ENCODE results near the gene MMAB.

Gene MMAB

DNA sequence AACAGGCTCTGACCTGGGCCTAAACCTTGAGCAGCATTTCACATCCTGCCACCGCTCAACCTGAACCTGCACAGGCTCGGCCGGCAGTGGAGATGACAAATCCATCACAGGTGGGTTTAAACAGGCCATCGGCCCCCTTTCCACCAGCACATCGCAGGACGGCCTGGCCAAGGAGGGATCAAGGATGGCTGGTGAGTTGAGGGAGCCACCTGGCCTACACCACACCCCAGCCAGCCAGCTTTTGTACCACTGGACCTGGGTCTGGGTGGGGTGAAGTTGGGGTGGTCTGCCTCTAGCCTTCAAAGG is 14.2 kb downstream of the MMAB start:
- no peak for DNase-seq (ENCODE audit: low spot score)

DNA sequence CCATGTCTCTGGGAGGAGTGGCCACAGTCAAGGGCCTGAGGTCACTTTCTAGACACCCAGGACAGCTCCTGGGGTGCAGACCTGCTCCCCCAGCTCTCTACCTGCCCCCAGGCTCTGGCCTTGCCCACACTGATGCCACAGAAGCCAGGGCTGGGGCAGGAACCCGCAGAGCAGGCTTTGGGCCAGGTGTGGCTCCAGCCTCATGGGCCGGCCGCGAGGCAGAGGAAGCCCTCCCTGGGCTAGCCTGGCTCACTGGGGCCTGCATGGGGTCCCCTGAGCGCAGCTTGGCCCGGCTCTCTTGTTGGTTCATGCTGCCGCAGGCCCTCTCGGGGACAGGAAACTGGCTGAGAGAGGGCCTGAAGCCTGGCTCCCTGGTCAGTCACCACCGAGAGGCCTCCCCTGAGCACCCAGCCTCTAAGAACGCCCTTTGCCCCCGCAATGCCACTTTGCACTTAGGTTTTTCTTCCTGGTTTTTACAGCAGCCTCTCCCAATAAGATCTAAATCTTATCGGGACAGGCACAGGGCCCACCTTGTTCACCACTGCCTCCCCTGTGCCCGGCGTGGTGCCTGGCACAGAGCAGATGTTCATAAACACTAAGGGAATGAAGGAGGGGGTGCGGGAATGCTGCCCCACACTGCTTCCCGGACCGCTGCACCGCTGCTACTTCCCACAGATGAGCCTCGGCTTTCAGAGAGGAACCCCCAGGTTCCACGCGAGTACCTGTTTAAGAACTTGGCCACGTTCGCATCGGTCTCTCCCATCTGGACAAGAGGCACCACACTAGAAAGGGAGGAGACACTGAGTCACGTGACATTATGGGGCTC is 14.7 kb downstream of the MMAB start:
- no peak for DNase-seq (ENCODE audit: low spot score)

- no peak for DNase-seq (ENCODE audit: low spot score)
These were observed 15.5 kb downstream of the MMAB start for GRCh38 chr12:109557805-109558204.

DNA sequence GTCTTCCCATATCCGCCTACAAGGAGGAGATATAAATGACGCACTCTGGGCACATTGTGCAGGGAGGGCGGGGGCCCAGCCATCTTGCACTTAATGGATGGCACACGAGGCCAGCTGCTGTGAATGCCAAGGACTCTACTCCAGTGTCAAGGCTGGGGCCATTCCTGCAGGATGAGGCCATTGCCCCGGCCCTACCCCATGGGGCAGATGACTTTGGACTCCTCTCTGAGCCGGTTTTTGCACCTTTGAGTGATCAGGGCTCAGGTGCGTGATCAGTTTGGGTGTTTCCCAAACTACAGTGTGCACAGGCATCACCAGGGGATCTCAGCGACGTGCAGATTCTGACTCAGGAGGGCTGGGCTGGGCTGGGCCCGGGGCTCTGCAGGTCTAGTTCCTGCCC is 16.1 kb downstream of the MMAB start:
- DNase-seq (ENCODE audit: low spot score), result no peak

DNA sequence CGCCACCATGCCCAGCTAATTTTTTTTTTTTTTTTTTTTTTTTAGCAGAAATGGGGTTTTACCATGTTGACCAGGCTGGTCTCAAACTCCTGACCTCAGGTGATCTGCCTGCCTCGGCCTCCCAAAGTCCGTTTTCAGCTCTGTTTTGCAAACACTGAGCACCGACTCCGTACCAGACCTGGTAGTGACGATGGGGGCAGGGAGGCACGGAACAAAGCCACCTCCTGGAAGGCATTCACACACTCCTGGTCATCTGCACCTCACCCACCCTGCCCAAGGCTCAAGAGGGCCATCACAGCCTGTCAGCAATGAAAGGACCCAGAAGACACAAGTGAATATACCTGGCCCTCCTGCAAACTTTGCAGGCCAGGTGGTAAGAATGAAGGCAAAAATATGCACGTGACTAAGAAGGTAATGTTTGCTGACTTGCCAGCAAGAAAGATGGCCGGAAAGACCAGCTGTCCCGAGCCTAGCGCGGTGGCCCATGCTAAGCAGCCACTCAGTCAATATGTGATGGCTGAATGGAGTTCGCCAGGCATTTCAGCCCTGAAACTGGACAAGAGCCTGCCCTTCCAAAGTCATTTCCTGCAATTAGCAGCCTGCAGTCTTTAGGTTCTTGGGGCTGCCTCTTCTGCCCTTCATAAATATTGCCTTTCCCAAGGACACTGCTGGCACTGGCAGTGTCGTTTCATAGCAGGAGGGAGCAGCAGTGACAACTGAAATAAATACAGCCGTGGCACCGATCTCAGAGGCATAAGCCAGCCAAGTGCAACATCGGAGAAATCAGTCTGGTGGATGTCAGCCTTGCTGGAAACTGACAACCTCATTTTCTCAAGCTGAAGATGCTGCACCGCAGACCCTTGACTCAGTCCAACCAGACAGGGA is 17.6 kb downstream of the MMAB start:
- no peak for DNase-seq (ENCODE audit: low spot score)

DNA sequence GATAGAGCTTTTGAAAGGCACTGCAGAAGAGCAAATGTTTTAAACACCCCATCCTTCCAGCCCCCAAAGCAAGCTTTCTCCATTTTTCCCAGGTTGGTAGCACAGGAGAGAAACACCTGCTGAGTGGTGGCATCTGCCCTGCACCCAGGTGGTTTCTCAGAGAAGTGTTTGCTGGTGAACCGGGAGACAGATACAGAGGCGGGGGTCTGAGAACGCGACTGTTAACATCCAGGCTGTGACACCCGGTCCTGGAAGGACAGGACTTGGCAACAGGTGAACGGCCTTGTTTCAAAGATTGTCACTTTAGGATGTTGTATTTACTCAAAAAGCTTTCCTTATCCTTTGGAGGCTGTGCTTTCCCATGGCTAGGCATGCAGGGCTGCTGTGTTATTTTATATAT is 18.5 kb downstream of the MMAB start:
- no peak for DNase-seq (ENCODE audit: low spot score)

DNA sequence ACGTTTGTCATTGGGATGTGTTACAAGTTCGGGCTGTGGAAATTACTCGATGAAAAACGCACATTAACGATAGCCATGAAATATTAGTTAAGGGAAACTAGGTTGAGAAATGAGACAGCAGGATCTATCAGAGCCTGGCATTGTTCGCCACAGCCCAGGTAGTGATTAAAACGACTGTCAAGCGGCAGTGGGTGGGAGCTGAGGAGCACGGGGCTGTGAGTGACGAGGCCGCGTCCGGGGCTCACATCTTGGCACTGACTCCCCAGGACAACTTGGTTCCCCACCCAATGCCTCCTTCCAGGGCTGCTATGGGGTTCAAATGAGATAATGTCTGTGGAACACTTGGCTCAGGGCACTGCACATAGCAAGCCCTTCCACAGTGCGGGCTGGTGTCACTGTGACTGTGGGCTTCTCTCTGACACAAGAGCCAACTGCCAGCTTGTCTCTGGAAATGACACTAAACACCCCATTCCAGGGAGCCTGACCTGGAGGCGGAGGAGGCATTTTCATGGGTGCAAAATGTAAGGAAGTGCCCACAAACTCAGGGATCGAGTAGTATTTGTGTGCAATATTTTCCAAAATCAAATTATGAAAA is 19.3 kb downstream of the MMAB start:
- DNase-seq (ENCODE audit: low spot score), result no peak

GRCh38 chr12:109553483-109553882 is 19.8 kb downstream of the MMAB start:
- DNase-seq (ENCODE audit: low spot score), result no peak

DNA sequence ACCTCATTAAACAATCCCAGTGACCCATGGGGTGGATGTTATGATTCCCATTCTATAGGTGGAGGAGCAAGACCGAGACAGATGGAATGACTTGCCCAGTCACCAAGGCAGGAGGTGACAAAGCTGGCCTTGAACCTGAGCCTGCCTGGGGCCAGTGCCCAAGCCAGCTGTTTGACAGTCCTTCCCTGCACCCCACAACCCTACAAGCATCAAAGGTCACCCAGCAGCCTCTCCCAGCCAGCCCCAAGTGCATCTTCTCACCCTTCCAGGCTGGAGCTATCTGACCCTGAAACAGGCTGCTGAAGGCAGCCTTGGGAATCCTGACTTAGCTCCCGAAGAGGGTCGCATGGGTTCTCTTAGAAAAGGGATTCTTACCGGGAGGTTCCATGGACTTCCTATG is 20.3 kb downstream of the MMAB start:
- no peak for DNase-seq (ENCODE audit: low spot score)

DNA sequence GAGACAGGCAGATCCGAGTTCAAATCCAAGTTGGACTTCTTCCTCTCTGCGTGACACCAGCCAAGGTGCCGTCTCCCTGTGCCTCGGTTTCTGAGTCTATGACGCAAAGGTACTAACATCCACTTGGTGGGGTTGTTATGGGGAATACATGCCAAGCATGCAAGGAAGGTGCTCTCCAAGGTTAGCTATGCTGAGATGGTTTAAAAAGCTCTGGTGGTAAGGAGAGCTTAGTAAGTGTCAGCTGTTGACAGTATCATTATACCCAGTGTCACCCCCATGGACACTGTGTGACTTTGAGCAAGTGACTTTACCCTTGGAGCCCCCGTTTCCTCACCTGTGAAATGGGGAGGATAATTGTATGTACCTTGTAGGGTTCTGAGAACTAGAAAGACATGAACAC is 22.2 kb downstream of the MMAB start:
- no peak for DNase-seq (ENCODE audit: low spot score)

DNA sequence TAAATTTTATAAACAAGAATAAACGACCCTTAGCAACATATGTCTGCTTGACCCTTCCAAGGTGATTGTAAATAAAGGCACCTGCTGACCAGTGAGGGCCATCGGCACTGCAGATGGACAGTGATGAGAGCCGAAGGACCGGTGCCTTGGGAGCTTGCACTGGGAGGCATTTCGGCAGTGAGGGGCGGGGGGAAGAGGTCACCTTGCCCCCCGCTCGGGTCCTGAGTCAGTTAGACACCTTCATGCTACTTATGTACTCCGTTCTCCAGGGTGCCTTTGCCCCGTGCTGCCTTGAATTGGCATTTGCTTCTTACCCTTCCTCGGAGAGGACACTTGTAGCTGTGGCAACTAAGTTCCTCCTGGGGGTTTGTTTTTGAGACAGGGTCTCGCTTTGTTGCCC is 23.0 kb downstream of the MMAB start:
- no peak for DNase-seq (ENCODE audit: low spot score)

DNA sequence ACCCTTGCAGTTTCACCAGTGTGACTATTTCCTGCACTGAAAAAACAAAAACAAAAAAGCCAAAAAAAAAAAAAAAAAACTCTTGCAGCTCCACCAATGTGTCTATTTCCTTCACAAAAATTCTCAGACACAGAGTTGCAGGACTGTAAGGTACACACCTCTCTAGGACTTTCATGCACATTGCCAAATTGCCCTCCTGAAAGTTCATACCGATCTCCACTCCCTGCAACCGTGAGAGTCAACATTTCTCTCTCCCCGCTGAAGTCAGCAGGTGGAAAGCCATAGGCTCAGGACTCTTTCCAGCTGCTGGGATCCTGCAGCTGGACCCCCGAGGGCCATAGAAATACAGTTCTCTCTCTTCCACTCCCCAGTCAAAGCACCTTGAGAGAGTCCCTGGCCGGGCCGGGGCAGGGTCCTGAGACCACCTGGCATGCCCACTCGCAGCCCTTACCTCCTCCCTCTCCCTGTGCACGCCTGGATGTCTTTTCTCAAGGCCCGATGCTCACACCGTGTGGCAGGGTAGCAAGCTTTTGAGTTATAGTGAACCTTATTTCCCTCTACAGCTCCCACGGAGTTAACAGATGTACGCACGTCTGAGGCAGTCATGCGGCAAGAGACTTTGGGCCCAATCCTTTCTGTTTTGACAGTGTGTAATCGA is 23.6 kb downstream of the MMAB start:
- DNase-seq (ENCODE audit: low spot score), result no peak

DNA sequence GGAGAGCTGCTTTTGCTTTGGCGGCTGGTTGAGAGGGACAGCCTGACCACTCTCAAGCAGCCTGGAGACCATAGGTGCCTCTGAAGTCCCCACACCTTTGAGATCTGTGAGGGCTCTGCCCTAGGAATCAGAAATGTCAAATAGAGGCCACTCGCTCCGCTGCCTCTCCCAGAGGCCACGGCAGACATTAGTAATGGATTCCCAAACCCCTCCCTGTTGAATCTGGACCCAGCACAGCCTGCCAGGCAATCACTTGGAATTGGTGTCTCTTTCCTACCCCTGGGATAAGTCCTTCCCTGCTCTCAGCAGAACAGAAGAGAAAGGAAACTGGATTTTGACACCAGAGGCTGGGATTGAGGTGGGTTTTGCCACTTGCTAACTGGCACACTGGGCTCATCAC is 25.0 kb downstream of the MMAB start:
- no peak for DNase-seq (ENCODE audit: low spot score)

- no peak for DNase-seq (ENCODE audit: low spot score)
These were observed 26.0 kb downstream of the MMAB start for GRCh38 chr12:109547286-109547685.

DNA sequence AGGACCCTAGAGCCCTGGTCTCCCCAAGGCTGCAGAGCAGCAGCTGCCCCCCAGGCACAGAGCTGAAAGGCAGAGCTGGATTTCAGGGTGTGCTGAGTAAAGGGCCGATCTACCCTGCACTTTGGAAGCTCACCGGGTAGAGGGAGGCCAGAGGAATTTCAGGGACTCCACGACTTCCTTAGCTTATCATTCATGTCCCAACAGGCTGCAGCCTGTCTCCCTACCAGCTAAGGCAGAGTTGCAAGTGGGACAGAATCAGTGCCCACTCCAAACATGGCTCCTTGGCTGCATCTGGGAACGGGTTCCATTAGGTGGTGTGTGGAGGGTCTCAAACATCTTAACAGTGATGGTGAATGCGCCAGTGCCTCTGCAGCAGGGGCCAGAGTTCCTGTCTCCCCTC is 27.5 kb downstream of the MMAB start:
- DNase-seq (ENCODE audit: low spot score), result no peak

GRCh38 chr12:109544955-109545531 is 28.3 kb downstream of the MMAB start:
- DNase-seq (ENCODE audit: low spot score), result no peak

- no peak for DNase-seq (ENCODE audit: low spot score)
These were observed 30.4 kb downstream of the MMAB start for GRCh38 chr12:109542876-109543275.

DNA sequence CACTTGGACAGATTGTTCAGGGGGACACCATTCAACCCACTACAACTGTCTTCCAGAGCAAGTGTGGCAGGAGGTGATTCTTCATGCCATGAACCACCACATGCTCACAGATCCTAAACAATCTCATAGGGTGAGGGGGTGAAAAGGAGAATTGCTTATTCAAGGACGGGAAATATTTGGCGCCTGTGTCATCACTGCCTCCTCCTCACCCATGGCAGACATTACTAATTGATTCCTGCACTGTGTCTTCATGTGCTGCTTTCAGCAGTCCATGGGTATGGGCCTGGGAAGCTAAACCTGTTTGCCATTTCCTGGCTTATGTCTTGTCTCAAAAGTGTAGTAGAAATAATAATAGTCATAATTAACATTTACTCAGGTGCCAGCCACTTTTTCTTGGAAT is 31.3 kb downstream of the MMAB start:
- no peak for DNase-seq (ENCODE audit: low spot score)

DNA sequence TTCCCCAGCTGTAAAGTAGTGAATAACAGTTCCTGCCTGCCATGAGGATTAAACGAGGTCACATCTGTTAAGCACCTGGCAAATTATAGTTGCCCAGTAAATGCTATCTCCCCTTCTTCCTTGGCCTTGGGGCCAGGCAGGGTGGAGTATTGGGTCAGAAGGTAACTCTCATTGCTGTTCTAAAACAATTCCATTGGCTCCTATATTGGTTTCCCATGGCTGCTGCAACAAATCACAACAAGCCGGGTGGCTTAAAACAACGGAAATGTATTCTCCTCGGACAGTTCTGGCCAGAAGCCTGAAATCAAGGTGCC is 31.9 kb downstream of the MMAB start:
- DNase-seq (ENCODE audit: low spot score), result no peak

DNA sequence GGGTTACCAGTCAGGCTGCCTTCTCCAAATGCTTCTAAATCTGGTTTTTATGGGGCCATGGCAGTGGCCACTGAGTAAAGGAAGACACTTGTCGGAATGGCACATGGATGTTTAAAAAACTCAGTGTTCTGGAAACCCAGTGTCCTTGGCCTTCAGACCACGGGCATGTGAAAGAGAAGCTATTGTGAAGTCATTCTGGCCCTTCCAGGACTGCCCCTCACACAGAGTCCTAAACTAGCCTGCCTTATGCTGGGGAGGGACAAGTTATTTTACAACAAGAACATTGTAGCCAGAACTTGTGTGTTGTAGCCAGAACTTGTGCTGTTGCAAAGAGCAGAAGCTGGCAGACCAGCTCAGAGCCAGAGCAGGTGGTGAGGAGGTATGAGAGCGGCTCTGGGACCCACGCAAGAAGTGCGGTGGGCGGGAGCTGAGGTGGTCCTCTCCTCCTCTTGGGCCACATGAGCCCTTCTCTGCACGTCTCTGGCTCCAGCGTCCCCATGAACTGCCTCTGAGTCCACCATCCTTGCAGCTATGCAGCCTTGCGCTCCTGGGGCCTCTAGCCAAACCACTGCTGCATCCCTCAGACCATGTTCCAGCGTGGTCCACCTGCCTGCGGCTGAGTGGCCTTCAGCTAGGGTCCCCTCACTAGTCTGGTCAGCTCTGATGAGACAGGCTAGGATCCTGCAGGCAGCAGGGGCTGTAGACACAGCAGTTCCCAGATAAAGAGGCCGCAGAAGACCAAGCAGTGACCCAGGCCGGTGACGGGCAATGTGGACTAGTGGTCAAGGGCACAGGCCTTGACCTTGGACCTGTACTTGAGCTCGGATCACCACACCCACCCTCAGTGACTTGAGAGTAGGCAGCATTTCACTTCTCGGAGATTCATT is 32.5 kb downstream of the MMAB start:
- DNase-seq (ENCODE audit: low spot score), result no peak

DNA sequence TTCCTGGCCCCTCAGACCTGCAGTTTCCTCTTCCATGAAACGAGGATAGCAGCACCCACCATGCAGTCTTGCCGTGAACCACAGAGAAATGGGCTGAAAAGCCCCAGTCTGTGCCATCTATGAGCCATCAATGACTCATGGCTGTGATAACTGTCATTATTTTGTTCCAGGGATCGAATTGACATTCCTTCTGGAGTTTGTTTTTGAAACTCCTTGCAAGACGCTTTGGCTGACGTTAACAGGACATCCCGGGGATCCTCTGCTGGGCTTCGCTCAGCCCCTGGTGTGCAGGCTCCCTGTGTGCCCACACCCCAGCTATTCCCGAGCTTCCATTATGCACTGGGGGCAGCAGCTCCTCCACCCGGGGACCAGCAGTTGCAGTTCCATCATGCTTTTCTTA is 33.8 kb downstream of the MMAB start:
- no peak for DNase-seq (ENCODE audit: low spot score)

Data from hematopoietic multipotent progenitor cell treated with erythropoietin and hydrocortisone succinate and interleukin-3 and kit ligand, for 17 days (in vitro differentiated cells).